GM12873 (cell line): Measurements from ENCODE around the gene MTARC2.

Source experiments
- CTCF ChIP-seq: IDR thresholded peaks from 2 replicates; pipeline ENCODE4 v1.5.1; 2012; ENCODE audit warnings: low read depth, mild to moderate bottlenecking, moderate library complexity, low read length, control low read depth; ENCODE audit not compliant: insufficient read depth; ENCODE audit errors: missing control alignments

Gene MTARC2

GRCh38 chr1:220761688-220762427 is 13.7 kb downstream of the MTARC2 start:
- TF ChIP-seq CTCF: no peak

GRCh38 chr1:220764757-220765156 is 16.6 kb downstream of the MTARC2 start:
- TF ChIP-seq CTCF: no peak

GRCh38 chr1:220767312-220768125 is 19.4 kb downstream of the MTARC2 start:
- TF ChIP-seq CTCF: no peak

GRCh38 chr1:220768126-220768601 is 20.0 kb downstream of the MTARC2 start:
- no peak for TF ChIP-seq CTCF

- no peak for TF ChIP-seq CTCF
These were observed 21.1 kb downstream of the MTARC2 start for GRCh38 chr1:220769205-220769604.

GRCh38 chr1:220770245-220770913 is 22.3 kb downstream of the MTARC2 start:
- TF ChIP-seq CTCF: no peak

- TF ChIP-seq CTCF: no peak
These were observed 24.7 kb downstream of the MTARC2 start for GRCh38 chr1:220772846-220773245.
